A673 (cell line): ENCODE results near the gene CCIN. TPM values are rescaled to one million over a fixed set of nuclear protein-coding genes. Genes with fewer than 3 reads are reported as not detected.

ENCODE experiments used
- BruUV-seq: library from RNA; stranded (reverse); fragments of 400-500 nt; replicated peaks from 2 replicates; lab custom pipeline; 2021; lab: Mats Ljungman, UMichigan
- CTCF ChIA-PET: fragments of 300-600 bp; sonication (Branson Sonifier 250); formaldehyde crosslinking; loops from one replicate; lab custom pipeline; 2022; ENCODE audit warnings: antibody characterized with exemption; lab: Charles Lee
- POLR2A ChIA-PET: fragments of 300-600 bp; sonication (Branson Sonifier 250); formaldehyde crosslinking; loops from one replicate; lab custom pipeline; 2022; ENCODE audit warnings: antibody characterized with exemption; ENCODE audit not compliant: low non-redundant PET; lab: Charles Lee
- DNase-seq: peaks from one replicate; pipeline ENCODE4 v3.0.0-alpha.2; 2015; ENCODE audit warnings: low spot score
- H3K27ac ChIP-seq: fragments of 200-600 bp; sonication (generic); 2 replicates; pipeline ENCODE4 v1.5.1; 2016; ENCODE audit warnings: mixed run types, low read depth, mild to moderate bottlenecking, mixed read lengths, antibody characterized with exemption, low read length; ENCODE audit not compliant: poor library complexity, severe bottlenecking
- H3K27me3 ChIP-seq: fragments of 200-600 bp; sonication (generic); replicated peaks from 2 replicates; pipeline ENCODE4 v1.6.1; 2017; ENCODE audit warnings: mixed run types, low read depth, mild to moderate bottlenecking, mixed read lengths, antibody characterized with exemption, low read length; ENCODE audit not compliant: insufficient read depth, poor library complexity
- H3K36me3 ChIP-seq: fragments of 200-600 bp; sonication (generic); 2 replicates; pipeline ENCODE4 v1.6.1; 2016; ENCODE audit warnings: mixed run types, mild to moderate bottlenecking, mixed read lengths, antibody characterized with exemption, low read length; ENCODE audit not compliant: insufficient read depth, poor library complexity, severe bottlenecking
- H3K4me1 ChIP-seq: fragments of 200-600 bp; sonication (generic); 2 replicates; pipeline ENCODE4 v1.6.1; 2017; ENCODE audit warnings: mixed run types, mild to moderate bottlenecking, mixed read lengths, antibody characterized with exemption, low read length; ENCODE audit not compliant: insufficient read depth, poor library complexity, severe bottlenecking
- H3K4me3 ChIP-seq: fragments of 200-600 bp; sonication (generic); 2 replicates; pipeline ENCODE4 v1.5.1; 2016; ENCODE audit warnings: low read depth, mixed run types, mild to moderate bottlenecking, mixed read lengths, low read length; ENCODE audit not compliant: poor library complexity, severe bottlenecking
- H3K9me3 ChIP-seq: fragments of 200-600 bp; sonication (generic); 2 replicates; pipeline ENCODE4 v1.6.1; 2016; ENCODE audit warnings: mixed run types, low read depth, mild to moderate bottlenecking, mixed read lengths, antibody characterized with exemption, low read length; ENCODE audit not compliant: poor library complexity, severe bottlenecking
- CTCF ChIP-seq: fragments of 300-800, 200-600 bp; sonication (generic); conservative IDR thresholded peaks from 2 replicates; pipeline ENCODE4 v1.5.1; 2017; ENCODE audit warnings: low read depth, mild to moderate bottlenecking, antibody characterized with exemption, low read length, moderate library complexity, mixed read lengths
- EZH2 ChIP-seq: fragments of 200-600 bp; sonication (generic); IDR thresholded peaks from 2 replicates; pipeline ENCODE4 v1.6.1; 2017; ENCODE audit warnings: borderline replicate concordance, low read depth, mild to moderate bottlenecking, mixed read lengths, antibody characterized with exemption, low read length; ENCODE audit not compliant: poor library complexity, severe bottlenecking
- intact Hi-C: fragments of 100-400 bp; cut with micrococcal nuclease; formaldehyde crosslinking; loops from one replicate; pipeline ENCODE4 v1.10.0; 2022; ENCODE audit not compliant: unreplicated experiment
- total RNA-seq: library from RNA; stranded (reverse); gene quantifications from 2 replicates; pipeline ENCODE4 v1.2.3, GENCODE V29; 2021

The CCIN gene
- total RNA-seq, 1 experiment from 2014 or later = not detected

GRCh38 chr9:36213387-36213786 lies 44.2 kb downstream of the CCIN start:
- no peaks in the 10 kb centered on the region for H3K9me3 ChIP-seq
- H3K4me3 ChIP-seq = no peak overlapping the region
- BruUV-seq = no TSS peak
- no peak for TF ChIP-seq EZH2
- TF ChIP-seq CTCF = no peak
- no peak for DNase-seq
- H3K36me3 ChIP-seq = peaks cover 75% of the 10 kb centered on the region
- ChIA-PET CTCF (no interaction called here), POLR2A (no interaction called here)
- no peak overlapping the region for H3K27ac ChIP-seq
- no peaks in the 10 kb centered on the region for H3K27me3 ChIP-seq
- peaks cover 1% of the 10 kb centered on the region for H3K4me1 ChIP-seq
- intact Hi-C loops = no loop called here

DNA sequence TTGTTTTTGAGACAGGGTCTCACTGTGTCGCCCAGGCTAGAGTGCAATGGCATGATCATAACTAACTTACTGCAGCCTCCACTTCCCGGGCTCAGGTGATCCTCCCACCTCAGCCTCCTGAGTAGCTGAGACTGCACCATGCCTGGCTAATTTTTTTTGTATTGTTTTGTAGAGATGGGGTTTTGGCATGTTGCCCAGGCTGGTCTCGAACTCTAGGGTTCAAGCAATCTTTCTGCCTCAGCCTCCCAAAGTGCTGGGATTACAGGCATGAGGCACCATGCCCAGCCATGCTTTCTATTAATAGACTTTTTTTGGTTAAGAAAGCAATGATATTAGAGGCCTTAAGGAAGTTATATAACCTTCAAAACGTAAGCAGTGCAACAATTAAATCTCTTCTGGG lies 44.8 kb downstream of the CCIN start:
- Histone ChIP-seq H3K4me1 (no peaks in the 10 kb centered on the region), H3K4me3 (no peak overlapping the region), H3K9me3 (no peaks in the 10 kb centered on the region), H3K27me3 (no peaks in the 10 kb centered on the region), H3K27ac (no peak overlapping the region), H3K36me3 (peaks cover 80% of the 10 kb centered on the region)
- intact Hi-C loops = no loop called here
- POLR2A ChIA-PET = no interaction called here
- no peak for TF ChIP-seq CTCF
- CTCF ChIA-PET = no interaction called here
- no peak for DNase-seq
- no TSS peak for BruUV-seq

- CTCF ChIA-PET = no interaction called here
These were observed 45.4 kb downstream of the CCIN start for GRCh38 chr9:36214571-36214970.

GRCh38 chr9:36217256-36217968 lies 48.2 kb downstream of the CCIN start:
- Histone ChIP-seq H3K4me1 (no peaks in the 10 kb centered on the region), H3K27ac (no peak overlapping the region), H3K4me3 (no peak overlapping the region), H3K9me3 (peaks cover 2% of the 10 kb centered on the region), H3K27me3 (no peaks in the 10 kb centered on the region), H3K36me3 (peaks cover 81% of the 10 kb centered on the region)
- no TSS peak for BruUV-seq
- CTCF ChIA-PET = no interaction called here
- intact Hi-C loops = no loop called here
- POLR2A ChIA-PET = no interaction called here
- no peak for DNase-seq
- no peak for TF ChIP-seq EZH2
- TF ChIP-seq CTCF = no peak

More at GRCh38 chr9:36214571-36214970, 45.4 kb downstream of the CCIN start:
- no peaks in the 10 kb centered on the region for H3K9me3 ChIP-seq
- intact Hi-C loops = no loop called here
- BruUV-seq = no TSS peak
- POLR2A ChIA-PET = no interaction called here
- TF ChIP-seq EZH2 = no peak
- H3K36me3 ChIP-seq = peaks cover 81% of the 10 kb centered on the region
- H3K4me3 ChIP-seq = no peak overlapping the region
- H3K4me1 ChIP-seq = no peaks in the 10 kb centered on the region
- no peaks in the 10 kb centered on the region for H3K27me3 ChIP-seq
- no peak for DNase-seq
- H3K27ac ChIP-seq = no peak overlapping the region
